Measurements from ENCODE around the gene CNNM2. TPM values are rescaled to one million over a fixed set of nuclear protein-coding genes. Genes with fewer than 3 reads are reported as not detected.

Gene CNNM2
- total RNA-seq, 1 experiment from 2014 or later: 4.5 TPM

DNA sequence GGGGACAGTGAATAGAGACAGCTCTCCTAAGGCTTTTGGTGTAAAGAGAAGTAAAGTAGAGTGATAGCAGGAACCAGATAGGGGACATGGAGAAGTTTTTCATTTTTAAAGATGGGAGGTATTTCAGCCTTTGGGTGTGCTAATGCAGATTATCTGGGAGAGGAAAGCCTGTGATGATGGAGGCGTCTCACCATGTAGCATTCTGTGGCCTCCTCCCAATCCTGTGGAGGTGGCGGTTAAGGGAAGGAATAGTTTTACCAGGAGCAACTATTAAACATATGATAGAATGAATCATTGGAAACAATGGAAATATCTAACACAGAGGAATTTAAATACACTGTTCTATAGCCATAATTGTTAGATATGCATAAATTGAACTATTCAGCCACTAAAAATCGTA lies 101.3 kb downstream of the CNNM2 start:
- no peak overlapping the region for H3K4me3 ChIP-seq (ENCODE audit: insufficient read depth, low read depth, low read length)
- DNase-seq: no peak
- no peaks in the 10 kb centered on the region for H3K36me3 ChIP-seq (replicated peaks; ENCODE audit: control insufficient read depth, insufficient read depth, low read length)
- H3K27me3 ChIP-seq (ENCODE audit: control insufficient read depth, insufficient read depth, low read length): no peaks in the 10 kb centered on the region

DNA sequence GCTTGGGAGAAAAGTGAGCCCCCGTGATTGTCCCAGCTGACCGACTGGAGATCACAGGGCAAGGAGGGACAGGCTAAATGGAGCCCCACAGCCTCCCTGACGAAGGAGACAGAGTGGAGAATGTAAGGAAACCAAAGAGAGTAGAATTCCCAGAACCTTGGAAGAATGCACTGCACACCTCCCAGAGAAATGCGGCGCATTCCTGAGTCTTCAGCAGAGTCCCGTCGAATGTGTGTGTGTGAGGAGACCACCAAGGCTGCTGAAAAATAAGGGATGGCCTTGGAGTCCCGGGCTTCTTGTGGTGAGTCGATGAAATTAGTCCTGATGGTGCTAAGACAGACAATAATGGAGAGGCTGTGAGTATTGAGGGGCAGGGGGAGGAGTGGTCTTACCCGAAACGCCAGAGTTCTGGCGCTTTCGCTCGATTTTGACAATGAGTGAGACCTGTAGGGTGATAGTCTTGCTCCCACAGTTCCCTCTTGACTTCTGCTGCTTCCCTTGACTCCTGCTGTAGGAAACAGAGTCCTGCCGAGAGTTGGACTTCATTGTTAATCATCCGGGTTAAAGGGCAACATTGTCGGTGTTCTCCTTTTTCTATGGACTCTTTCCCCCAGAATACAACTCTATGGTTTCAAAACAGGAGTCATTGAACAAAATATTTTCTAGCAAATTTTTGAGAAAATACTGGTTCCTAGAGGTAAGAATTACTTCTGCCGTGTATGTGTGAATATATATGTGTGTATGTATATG lies 103.2 kb downstream of the CNNM2 start:
- Histone ChIP-seq H3K4me3 (ENCODE audit: insufficient read depth, low read depth, low read length) (no peak overlapping the region), H3K27me3 (ENCODE audit: control insufficient read depth, insufficient read depth, low read length) (no peaks in the 10 kb centered on the region), H3K36me3 (replicated peaks; ENCODE audit: control insufficient read depth, insufficient read depth, low read length) (no peaks in the 10 kb centered on the region)
- peak; percentile 20 for DNase-seq

DNA sequence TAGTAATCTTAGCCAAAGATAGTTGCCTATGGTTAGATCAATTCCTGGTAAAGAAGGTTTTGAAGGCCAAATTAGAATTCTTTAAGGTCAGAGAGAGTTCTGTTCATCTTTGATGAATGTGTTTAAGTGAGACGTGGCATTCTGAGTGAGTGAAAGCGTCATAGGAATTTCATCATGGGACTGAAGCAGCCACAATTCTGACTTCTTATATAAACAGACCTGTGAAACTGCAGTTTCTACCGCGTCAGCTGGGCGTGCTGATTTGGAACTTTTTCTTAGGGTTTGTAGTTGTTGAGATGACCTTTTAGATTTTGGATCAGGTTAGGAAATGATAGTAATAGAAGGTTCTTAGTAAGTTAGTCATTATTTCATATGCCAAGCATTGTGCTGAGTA lies 103.8 kb downstream of the CNNM2 start:
- Histone ChIP-seq H3K27me3 (ENCODE audit: control insufficient read depth, insufficient read depth, low read length) (no peaks in the 10 kb centered on the region), H3K4me3 (ENCODE audit: insufficient read depth, low read depth, low read length) (no peak overlapping the region), H3K36me3 (replicated peaks; ENCODE audit: control insufficient read depth, insufficient read depth, low read length) (no peaks in the 10 kb centered on the region)
- no peak for DNase-seq

DNA sequence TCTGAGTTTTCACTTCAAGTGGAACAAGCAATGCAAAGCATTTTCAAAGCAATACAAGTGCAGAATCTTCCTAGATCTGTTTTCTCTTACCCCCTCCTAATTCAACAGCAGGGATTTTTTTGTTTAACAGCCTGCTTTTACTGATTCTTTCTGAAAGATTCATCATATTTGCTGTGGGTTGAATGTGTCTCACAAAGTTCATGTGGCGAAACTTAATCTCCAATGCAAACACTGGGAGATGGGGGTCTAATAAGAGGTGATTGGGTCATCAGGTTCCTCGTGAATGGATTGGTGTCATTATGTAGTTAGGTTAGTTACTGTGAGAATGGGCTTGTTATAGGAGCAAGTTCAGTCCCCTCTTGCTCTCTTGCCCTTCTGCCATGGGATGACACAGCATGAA lies 107.6 kb downstream of the CNNM2 start:
- Histone ChIP-seq H3K27me3 (ENCODE audit: control insufficient read depth, insufficient read depth, low read length) (no peaks in the 10 kb centered on the region), H3K36me3 (replicated peaks; ENCODE audit: control insufficient read depth, insufficient read depth, low read length) (no peaks in the 10 kb centered on the region), H3K4me3 (ENCODE audit: insufficient read depth, low read depth, low read length) (no peak overlapping the region)
- no peak for DNase-seq

DNA sequence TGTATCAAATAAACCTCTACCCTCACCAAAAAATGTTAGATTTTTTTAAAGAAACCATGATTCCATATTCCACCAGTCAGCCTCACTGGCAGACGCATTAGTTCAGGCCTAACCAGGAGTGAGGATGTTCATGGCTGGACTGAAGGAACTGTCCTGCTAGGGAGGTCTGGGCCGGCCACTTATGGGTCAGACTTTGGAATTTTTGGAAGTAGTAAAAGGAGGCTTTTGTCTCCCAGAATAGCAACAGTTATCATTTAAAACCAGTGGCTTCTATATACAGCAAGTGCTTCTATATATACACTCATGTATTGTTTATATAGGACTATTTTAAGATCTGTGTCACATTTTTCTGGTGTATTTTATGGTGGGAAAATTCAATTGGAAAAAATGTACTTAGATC lies 120.5 kb downstream of the CNNM2 start:
- Histone ChIP-seq H3K36me3 (replicated peaks; ENCODE audit: control insufficient read depth, insufficient read depth, low read length) (no peaks in the 10 kb centered on the region), H3K4me3 (ENCODE audit: insufficient read depth, low read depth, low read length) (no peak overlapping the region), H3K27me3 (ENCODE audit: control insufficient read depth, insufficient read depth, low read length) (no peaks in the 10 kb centered on the region)
- no peak for DNase-seq

DNA sequence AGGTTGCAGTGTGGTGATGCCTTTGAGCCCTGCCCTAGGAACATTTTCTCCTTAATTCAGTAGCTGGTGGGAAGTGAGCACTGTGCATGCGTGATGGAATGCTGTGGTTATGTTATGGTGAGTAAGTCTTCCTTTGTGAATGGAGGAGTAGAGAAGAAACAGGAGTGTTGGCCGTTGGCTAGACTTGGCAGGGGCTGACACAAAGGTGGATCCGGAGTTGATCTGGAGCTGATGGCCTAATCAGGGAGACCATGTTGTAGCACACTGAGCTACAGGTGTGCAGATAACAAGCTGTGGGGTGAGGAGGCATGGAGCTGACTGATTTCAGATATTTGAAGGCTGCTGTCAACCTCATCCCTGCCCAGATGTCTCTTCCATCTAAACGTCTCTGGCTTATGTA lies 122.3 kb downstream of the CNNM2 start:
- no peak for DNase-seq
- Histone ChIP-seq H3K27me3 (ENCODE audit: control insufficient read depth, insufficient read depth, low read length) (no peaks in the 10 kb centered on the region), H3K4me3 (ENCODE audit: insufficient read depth, low read depth, low read length) (no peak overlapping the region), H3K36me3 (replicated peaks; ENCODE audit: control insufficient read depth, insufficient read depth, low read length) (no peaks in the 10 kb centered on the region)

DNA sequence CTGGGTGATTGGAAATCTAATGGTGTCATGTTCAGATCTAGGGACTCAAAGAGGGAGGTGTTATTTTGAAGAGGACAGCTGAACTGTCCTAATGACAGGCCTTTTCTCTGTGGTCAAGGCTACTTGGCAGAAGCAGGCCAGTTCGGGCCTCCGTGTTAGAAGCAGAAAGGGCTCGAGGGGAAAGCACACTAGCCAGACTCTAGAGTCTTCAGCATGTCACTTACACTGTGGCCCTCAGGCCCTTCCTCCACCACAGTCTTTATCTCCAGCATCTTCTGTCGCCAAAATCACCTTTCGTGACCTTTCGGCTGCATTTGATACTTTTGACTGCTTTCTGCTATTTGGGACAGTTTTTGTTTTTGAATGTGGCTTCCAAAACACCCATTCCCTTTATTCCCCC lies 123.3 kb downstream of the CNNM2 start:
- H3K36me3 ChIP-seq (replicated peaks; ENCODE audit: control insufficient read depth, insufficient read depth, low read length): no peaks in the 10 kb centered on the region
- H3K4me3 ChIP-seq (ENCODE audit: insufficient read depth, low read depth, low read length): no peak overlapping the region
- DNase-seq: no peak
- H3K27me3 ChIP-seq (ENCODE audit: control insufficient read depth, insufficient read depth, low read length): no peaks in the 10 kb centered on the region

DNA sequence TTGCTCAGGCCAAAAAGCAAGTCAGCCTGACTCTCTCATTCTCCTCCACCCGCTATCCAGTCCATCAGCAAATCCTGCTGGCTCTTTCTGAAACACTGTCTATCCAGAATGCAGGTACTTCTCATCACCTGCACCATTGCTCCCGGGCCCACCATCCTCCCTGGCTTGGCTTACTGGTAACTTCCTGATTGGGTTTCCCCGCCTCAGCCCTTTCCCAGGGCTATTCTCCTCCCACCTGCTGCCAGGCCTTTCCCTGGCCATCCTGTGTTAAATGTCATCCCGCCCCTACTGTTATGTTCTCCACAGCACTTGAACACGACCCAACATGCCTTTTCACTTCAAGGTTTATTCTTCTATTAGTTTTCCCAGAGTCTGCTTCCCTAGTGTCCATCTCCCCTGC lies 124.0 kb downstream of the CNNM2 start:
- H3K27me3 ChIP-seq (ENCODE audit: control insufficient read depth, insufficient read depth, low read length): no peaks in the 10 kb centered on the region
- DNase-seq: peak; percentile 27
- H3K4me3 ChIP-seq (ENCODE audit: insufficient read depth, low read depth, low read length): no peak overlapping the region
- no peaks in the 10 kb centered on the region for H3K36me3 ChIP-seq (replicated peaks; ENCODE audit: control insufficient read depth, insufficient read depth, low read length)

DNA sequence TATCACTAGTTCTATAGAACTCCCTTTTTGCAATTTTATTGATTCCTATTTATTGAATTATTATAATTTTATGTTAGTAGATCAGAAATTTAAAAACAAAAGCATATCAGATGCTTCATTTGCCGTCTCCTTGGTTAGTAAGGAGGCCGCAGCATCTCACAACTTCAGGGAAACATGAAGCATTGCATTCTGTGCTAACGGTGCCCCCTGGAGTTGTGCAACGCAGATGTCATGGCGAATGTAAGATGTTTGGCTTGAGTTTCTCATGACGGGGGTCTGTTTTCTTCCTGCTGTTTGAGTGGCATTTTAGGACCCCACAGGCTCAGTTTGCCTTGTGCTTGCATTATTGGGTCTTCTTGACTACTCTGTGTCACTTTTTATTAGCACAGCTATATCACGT lies 124.8 kb downstream of the CNNM2 start:
- no peaks in the 10 kb centered on the region for H3K27me3 ChIP-seq (ENCODE audit: control insufficient read depth, insufficient read depth, low read length)
- no peak for DNase-seq

DNA sequence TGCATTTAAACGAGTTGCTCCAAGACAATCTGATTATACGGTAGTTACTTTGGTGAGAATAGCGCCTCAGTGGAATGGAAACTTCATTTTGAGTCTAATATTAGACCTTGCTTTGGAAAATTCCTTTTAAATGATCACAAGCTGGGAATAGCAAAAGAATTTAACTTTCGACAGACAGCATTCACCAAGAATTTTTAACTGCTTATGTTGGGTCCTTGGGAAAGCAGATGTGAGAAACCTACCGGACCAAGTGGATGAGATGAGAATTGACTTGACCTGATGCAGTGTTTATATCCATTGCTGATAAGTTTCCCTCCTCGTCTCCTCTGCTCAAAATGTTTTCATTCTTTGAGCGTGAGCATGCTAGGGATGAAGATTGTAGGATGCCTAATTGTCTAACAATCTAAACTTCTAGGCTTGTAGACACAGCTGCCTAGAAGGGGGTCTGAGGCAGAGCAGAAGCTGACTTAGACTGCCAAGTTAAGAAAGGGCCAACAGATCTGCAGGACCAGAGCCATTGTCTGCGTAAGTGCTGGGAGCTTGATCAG lies 126.9 kb downstream of the CNNM2 start:
- H3K27me3 ChIP-seq (ENCODE audit: control insufficient read depth, insufficient read depth, low read length): no peaks in the 10 kb centered on the region
- no peak overlapping the region for H3K4me3 ChIP-seq (ENCODE audit: insufficient read depth, low read depth, low read length)
- no peak for DNase-seq
- H3K36me3 ChIP-seq (replicated peaks; ENCODE audit: control insufficient read depth, insufficient read depth, low read length): no peaks in the 10 kb centered on the region

More for the DNA sequence above, 124.8 kb downstream of the CNNM2 start:
- H3K4me3 ChIP-seq (ENCODE audit: insufficient read depth, low read depth, low read length): no peak overlapping the region
- no peaks in the 10 kb centered on the region for H3K36me3 ChIP-seq (replicated peaks; ENCODE audit: control insufficient read depth, insufficient read depth, low read length)

DNA sequence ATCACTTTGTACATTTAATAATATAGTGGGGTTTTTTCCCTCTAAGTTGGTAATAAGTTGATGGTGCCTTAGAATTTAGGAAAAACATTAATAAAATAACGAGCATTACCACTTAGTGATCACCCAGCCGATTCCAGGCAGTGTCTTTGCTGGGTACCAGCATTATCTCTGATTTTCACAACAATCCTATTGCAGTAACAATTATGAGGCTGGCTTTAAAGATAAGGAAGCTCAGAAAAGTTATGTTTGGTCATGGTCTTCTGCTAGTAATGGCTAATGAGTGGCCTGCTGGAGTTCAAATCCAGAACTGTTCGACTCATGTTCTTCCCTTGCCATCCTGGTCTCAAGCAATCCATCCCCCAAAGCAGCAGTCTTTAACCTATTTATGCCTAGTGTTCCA lies 127.9 kb downstream of the CNNM2 start:
- Histone ChIP-seq H3K27me3 (ENCODE audit: control insufficient read depth, insufficient read depth, low read length) (no peaks in the 10 kb centered on the region), H3K4me3 (ENCODE audit: insufficient read depth, low read depth, low read length) (no peak overlapping the region), H3K36me3 (replicated peaks; ENCODE audit: control insufficient read depth, insufficient read depth, low read length) (no peaks in the 10 kb centered on the region)
- no peak for DNase-seq

DNA sequence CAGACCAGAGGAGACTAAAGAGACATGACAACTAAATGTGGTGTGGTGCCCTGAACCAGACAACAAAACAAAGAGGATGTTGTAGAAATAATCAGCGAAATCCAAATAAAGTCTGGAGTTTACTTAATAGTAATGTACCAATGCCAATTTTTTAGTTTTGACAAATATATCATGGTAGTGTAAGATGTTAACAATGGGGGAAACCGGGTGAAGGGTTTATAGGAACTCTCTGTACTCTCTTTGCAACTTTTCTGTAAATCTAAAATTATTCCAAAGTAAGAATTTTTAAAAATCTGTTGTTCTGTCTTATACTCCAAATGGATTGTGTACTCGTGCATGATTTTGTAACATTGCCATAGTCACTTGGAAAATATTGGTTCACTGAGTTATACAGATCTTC lies 129.3 kb downstream of the CNNM2 start:
- no peak for DNase-seq
- Histone ChIP-seq H3K27me3 (ENCODE audit: control insufficient read depth, insufficient read depth, low read length) (no peaks in the 10 kb centered on the region), H3K4me3 (ENCODE audit: insufficient read depth, low read depth, low read length) (no peak overlapping the region), H3K36me3 (replicated peaks; ENCODE audit: control insufficient read depth, insufficient read depth, low read length) (no peaks in the 10 kb centered on the region)

DNA sequence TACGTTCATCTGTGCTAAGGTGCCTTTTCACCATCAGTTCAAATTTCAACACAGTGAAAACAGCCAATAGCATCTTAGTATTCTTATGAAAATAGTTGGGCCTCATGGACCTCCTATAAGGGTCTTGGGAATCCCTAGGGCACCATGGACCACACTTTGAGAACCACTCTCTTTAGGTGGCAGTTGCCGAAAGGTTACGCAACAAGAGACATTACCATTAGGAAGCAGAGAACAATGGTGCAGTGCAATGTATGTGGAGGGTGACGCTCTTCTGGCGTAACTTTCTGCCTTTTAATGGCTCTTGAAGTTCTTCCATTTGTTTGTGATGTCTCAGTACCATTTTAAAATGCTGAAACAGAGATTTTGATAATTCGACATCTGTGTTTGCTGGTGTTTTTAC lies 131.1 kb downstream of the CNNM2 start:
- Histone ChIP-seq H3K36me3 (replicated peaks; ENCODE audit: control insufficient read depth, insufficient read depth, low read length) (no peaks in the 10 kb centered on the region), H3K4me3 (ENCODE audit: insufficient read depth, low read depth, low read length) (no peak overlapping the region), H3K27me3 (ENCODE audit: control insufficient read depth, insufficient read depth, low read length) (no peaks in the 10 kb centered on the region)
- DNase-seq: no peak

DNA sequence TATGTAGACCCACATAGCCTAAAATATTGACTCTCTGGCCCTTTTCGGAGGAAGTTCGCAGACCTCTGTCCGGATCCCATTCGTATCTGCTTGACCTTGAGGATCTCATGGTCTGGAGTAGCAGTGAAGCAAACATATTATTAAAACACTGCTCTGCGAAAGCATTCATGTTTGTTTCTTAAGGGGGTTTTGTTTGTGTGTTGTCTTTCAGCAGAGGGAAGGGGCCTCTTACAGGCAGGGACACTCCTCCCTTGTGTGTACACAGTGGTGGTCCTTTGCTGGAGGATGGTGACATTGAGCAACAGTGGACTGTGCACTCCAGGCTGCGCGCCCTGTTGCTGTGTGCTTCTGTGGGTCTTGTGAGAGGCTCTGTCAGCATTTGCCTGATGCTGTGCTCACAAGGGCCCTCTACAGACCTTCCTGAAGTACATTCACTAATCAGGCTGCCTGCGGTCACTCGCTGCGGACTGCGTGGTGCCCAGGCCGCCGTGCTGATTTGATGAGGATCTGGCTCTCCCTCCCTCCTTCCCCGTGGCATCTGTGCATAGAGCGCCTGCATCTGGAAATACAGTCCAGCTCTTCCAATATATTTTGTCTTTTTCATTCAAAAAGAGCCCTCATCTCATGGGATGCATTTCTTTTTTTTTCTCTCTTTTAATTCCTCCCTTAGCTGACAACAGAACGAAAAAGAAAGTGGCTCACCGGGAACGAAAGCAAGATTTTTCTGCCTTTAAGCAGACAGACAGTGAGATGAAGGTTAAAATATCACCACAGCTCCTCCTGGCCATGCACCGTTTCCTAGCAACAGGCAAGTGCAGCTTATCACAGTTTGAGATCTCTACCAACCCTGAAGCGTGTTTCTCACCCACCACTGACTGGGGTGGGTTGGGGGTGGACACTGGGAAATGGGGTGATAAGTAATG lies 135.8 kb downstream of the CNNM2 start:
- H3K36me3 ChIP-seq (replicated peaks; ENCODE audit: control insufficient read depth, insufficient read depth, low read length): no peaks in the 10 kb centered on the region
- no peaks in the 10 kb centered on the region for H3K27me3 ChIP-seq (ENCODE audit: control insufficient read depth, insufficient read depth, low read length)
- DNase-seq: peak; percentile 60
- no peak overlapping the region for H3K4me3 ChIP-seq (ENCODE audit: insufficient read depth, low read depth, low read length)

DNA sequence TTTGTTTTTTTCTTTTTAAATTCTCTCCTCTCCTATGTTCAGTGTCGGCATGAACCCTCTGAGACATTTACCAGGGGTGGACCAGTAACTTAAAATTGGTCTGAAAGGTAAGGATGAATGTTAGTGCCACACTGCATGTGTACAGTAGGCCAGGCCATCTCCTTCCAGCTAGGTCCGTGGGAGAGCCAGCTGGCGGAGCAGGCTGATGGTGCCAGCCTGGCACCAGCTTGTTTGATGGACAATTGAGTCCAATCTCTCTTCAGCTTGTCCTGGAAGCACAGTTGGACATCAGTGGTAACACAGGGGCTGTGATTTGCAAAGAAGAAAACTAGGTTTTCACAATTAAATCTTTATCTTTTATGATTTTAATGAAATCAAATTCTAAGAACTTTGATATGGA lies 136.5 kb downstream of the CNNM2 start:
- Histone ChIP-seq H3K36me3 (replicated peaks; ENCODE audit: control insufficient read depth, insufficient read depth, low read length) (no peaks in the 10 kb centered on the region), H3K4me3 (ENCODE audit: insufficient read depth, low read depth, low read length) (no peak overlapping the region), H3K27me3 (ENCODE audit: control insufficient read depth, insufficient read depth, low read length) (no peaks in the 10 kb centered on the region)
- DNase-seq: no peak
